PFSK-1 (cell line): ENCODE results near the gene VSNL1.

Source experiments
- FOXP2 ChIP-seq: optimal IDR thresholded peaks from 2 replicates; pipeline ENCODE3; 2011; ENCODE audit warnings: borderline replicate concordance, control low read depth, inconsistent platforms; ENCODE audit not compliant: insufficient read depth; ENCODE audit errors: extremely low read length, extremely low read depth
- POLR2AphosphoS5 ChIP-seq: IDR thresholded peaks from 2 replicates; pipeline ENCODE4 v1.6.1; 2012; ENCODE audit warnings: low read depth, mild to moderate bottlenecking, control low read depth, low read length, moderate library complexity
- REST ChIP-seq, 2 experiments: IDR thresholded peaks; 2 replicates each; pipeline versions ENCODE4 v1.6.1 to v1.8.0; 2011 to 2012; ENCODE audit warnings: low read depth in 2 of 2, low read length in 2 of 2, control low read depth in 1 of 2, inconsistent platforms in 1 of 2, mild to moderate bottlenecking in 1 of 2, moderate library complexity in 1 of 2; ENCODE audit not compliant: insufficient read depth in 1 of 2
- TAF1 ChIP-seq: IDR thresholded peaks from 2 replicates; pipeline ENCODE4 v1.6.1; 2012; ENCODE audit warnings: low read length, control low read depth, borderline replicate concordance; ENCODE audit not compliant: insufficient read depth

GRCh38 chr2:17544256-17544655 is 3.8 kb downstream of the VSNL1 start:
- TF ChIP-seq TAF1, result no peak
- TF ChIP-seq REST (IDR thresholded peaks at IDR 0.05; ENCODE audit: insufficient read depth in 1 of 2, low read depth in 2 of 2, low read length in 2 of 2), result no peak
- no peak for TF ChIP-seq POLR2AphosphoS5
- TF ChIP-seq FOXP2, result no peak
